Measurements from ENCODE around the gene IER5.
A peak's percentile ranks its signal among the peaks of the same experiment; 100 is the strongest.

Gene IER5

DNA sequence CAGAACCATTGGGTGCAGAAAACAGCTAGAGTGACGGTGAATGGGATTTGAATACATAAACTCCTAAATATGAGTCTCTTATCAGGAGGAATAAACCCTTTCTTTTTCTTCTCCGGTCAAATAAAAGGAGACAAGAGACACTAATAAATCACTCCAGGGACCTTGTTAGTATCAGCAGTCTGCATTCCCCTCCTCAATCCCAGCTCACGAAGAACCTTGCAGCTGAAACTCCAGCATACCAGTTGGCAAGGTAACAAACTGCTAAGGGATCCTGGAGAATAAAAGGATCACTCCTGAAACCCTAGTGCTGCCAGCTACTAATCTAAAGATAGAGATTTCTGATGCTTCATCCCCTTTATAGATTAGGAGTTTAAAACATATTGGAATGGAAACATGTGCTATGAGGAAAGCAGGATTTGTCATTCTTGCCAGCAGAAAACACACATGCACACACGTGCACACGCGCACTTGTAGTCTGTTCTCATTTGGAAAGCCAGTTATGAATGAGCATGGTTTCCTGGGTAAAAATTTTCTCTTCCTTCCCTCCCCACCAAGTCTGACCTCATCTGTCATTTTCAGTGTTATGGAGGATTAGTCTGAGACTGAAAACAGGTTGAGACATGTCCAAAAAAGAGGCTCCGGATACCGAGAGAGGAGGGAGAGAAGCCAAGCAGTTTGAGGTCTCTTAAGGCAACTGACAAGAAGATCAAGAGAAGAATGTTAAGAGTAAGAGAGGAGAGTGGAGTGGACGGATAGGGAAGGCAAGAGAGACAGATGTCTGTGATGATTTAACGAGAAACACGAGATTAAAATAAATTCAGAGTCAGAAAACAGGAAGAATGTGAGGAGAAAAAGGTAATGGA lies 10.9 kb downstream of the IER5 start:
- Histone ChIP-seq H3K9me3 (no peaks in the 10 kb centered on the region), H3K4me1 (peaks cover 0 to 52% (median 44%) of the 10 kb centered on the region in 4 donors), H3K36me3 (no peaks in the 10 kb centered on the region), H3K27me3 (no peaks in the 10 kb centered on the region), H3K4me3 (no peak overlapping the region), H3K27ac (peak overlapping the region in 1 of 2 donors; percentile 12)
- DNase-seq, result peak in 1 of 2 donors; percentile 3
- intact Hi-C loops (cut with DNase I; ENCODE audit: low total_unique reads), result no loop called here
- no peak for TF ChIP-seq CTCF (IDR thresholded peaks at IDR 0.05)

DNA sequence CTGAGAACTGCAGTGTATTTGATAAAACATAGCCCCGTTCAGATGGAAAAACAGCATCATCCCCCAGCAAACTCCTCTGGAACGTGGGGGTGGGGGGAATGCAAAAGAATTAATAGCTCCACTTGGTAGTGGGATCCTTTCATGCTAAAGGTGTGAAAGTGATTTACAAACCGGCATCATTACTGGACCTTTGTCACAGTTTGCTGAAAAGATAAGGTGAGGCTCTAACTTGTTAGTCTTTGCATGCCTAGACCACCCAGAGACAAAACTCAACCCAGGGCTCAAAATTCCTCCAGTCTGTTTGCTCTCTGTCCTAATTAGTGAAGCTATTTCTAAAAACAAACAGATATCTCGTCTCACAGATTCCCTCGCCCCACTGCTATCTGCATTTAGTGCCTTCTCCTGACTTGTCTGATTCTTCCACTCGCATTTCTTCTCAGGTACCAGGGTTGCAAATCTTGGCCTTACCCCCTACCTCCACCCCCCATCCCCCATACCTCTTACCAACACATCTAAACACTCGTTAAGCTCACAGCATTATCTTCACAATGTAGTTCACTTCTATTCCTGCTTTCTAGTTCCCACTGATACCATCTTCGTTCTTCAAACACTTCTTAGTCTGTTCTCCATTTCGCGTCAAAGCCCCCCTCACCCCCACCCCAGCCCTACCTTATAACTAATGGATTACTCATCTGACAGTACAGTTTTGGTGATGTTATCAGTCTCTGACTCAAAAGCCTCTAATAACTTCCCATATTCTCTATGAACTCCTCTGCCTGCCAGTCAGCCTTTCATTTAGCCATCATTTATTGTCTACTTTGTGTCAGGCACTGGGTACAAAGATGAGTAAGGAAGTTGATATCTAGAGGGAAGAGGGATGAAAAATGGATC lies 11.8 kb downstream of the IER5 start:
- Histone ChIP-seq H3K36me3 (no peaks in the 10 kb centered on the region), H3K9me3 (no peaks in the 10 kb centered on the region), H3K27ac (no peak overlapping the region), H3K4me3 (no peak overlapping the region), H3K4me1 (peaks cover 0 to 46% (median 37%) of the 10 kb centered on the region in 4 donors), H3K27me3 (no peaks in the 10 kb centered on the region)
- DNase-seq, result peak in 1 of 2 donors; percentile 31
- no peak for TF ChIP-seq CTCF (IDR thresholded peaks at IDR 0.05)
- intact Hi-C loops (cut with DNase I; ENCODE audit: low total_unique reads), result no loop called here

DNA sequence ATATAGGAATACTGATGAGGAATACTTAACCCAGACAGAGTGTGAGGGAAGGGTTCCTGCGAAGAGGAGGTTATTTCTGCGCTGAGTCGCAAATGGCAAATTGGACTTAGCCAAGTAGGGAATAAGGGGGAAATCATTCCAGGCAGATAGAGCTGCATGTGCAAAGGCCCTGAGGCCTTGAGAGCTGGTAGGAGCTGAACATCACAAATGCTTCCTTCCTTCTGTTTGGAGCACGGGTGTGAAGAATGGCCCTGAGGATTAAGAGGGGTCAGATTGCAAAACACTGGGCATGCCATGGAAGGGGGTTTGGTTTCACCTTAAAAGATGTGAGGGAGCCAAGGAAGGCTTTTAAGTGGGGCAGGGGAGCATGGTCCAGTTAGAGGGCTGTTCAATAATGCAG lies 12.4 kb downstream of the IER5 start:
- no peak for TF ChIP-seq CTCF (IDR thresholded peaks at IDR 0.05)
- H3K4me3 ChIP-seq, result no peak overlapping the region
- no peaks in the 10 kb centered on the region for H3K9me3 ChIP-seq
- H3K27ac ChIP-seq, result no peak overlapping the region
- no peaks in the 10 kb centered on the region for H3K27me3 ChIP-seq
- intact Hi-C loops (cut with DNase I; ENCODE audit: low total_unique reads), result no loop called here
- H3K4me1 ChIP-seq, result peaks cover 0 to 45% (median 35%) of the 10 kb centered on the region in 4 donors
- no peaks in the 10 kb centered on the region for H3K36me3 ChIP-seq
- DNase-seq, result peak in 1 of 2 donors; percentile 19

- Histone ChIP-seq H3K4me3 (no peak overlapping the region), H3K4me1 (peaks cover 0 to 38% (median 28%) of the 10 kb centered on the region in 4 donors), H3K27me3 (no peaks in the 10 kb centered on the region), H3K9me3 (no peaks in the 10 kb centered on the region), H3K27ac (no peak overlapping the region), H3K36me3 (no peaks in the 10 kb centered on the region)
- no peak for TF ChIP-seq CTCF (IDR thresholded peaks at IDR 0.05)
- DNase-seq, result peak in 1 of 2 donors; percentile 35
- intact Hi-C loops (cut with DNase I; ENCODE audit: low total_unique reads), result no loop called here
These were observed 13.2 kb downstream of the IER5 start for GRCh38 chr1:181101581-181102226.

GRCh38 chr1:181102841-181103240 lies 14.3 kb downstream of the IER5 start:
- no peaks in the 10 kb centered on the region for H3K36me3 ChIP-seq
- intact Hi-C loops (cut with DNase I; ENCODE audit: low total_unique reads), result no loop called here
- no peak overlapping the region for H3K27ac ChIP-seq
- no peak overlapping the region for H3K4me3 ChIP-seq
- H3K27me3 ChIP-seq, result no peaks in the 10 kb centered on the region
- DNase-seq, result peak in 1 of 2 donors; percentile 42
- no peaks in the 10 kb centered on the region for H3K9me3 ChIP-seq
- peaks cover 0 to 30% (median 20%) of the 10 kb centered on the region in 4 donors for H3K4me1 ChIP-seq
- TF ChIP-seq CTCF (IDR thresholded peaks at IDR 0.05), result no peak
